ENCODE results near the gene WASF1.
"Not testable (repeated sequence)": the region's sequence is repeated elsewhere in the genome, so short reads cannot be mapped to it uniquely, and the experiment has no call there.

The WASF1 gene

DNA sequence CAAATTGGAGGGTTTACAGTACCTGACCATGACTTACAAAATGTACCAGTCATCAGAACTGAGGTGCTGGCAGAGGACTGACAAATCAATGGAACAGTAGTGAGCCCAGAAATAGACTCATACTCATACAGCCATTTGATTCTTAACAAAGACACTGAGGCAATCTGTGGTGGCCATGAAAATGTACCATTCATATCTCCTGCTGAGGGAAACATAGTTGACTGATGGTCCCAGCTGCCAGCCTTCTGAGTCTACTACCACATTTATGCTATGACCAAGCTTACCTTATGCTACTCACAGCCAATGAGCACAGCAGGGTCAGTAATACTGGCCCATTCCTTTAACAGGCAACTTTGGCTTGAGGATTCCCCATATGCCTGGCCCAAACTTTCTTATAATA is 88.6 kb downstream of the WASF1 start:
- TF ChIP-seq, protein P1, sequence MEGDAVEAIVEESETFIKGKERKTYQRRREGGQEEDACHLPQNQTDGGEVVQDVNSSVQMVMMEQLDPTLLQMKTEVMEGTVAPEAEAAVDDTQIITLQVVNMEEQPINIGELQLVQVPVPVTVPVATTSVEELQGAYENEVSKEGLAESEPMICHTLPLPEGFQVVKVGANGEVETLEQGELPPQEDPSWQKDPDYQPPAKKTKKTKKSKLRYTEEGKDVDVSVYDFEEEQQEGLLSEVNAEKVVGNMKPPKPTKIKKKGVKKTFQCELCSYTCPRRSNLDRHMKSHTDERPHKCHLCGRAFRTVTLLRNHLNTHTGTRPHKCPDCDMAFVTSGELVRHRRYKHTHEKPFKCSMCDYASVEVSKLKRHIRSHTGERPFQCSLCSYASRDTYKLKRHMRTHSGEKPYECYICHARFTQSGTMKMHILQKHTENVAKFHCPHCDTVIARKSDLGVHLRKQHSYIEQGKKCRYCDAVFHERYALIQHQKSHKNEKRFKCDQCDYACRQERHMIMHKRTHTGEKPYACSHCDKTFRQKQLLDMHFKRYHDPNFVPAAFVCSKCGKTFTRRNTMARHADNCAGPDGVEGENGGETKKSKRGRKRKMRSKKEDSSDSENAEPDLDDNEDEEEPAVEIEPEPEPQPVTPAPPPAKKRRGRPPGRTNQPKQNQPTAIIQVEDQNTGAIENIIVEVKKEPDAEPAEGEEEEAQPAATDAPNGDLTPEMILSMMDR (IDR thresholded peaks at IDR 0.05; ENCODE audit: low read depth, low read length) = no peak
- no peak for DNase-seq (ENCODE audit: extremely low read depth, low read depth)

DNA sequence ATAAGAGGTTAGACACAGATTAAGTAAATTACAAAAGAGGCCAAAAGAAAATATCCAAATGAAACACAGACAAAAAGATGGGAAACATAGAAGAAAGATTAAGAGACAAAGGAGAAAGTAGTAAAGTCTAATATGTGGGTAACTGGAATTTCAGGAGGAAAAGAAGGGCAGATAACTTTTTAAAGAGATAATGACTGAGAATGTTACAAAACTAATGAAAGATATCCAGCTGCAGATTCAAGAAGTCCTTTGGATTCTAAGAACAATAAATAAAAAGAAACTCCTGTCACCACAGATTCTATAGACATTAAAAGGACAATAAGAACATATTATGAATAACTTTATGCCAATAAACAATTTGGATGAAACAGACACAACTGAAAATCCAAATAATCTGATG is 90.1 kb downstream of the WASF1 start:
- DNase-seq (ENCODE audit: extremely low read depth, low read depth) = no peak
- TF ChIP-seq, protein P1 (IDR thresholded peaks at IDR 0.05; ENCODE audit: low read depth, low read length) = no peak

DNA sequence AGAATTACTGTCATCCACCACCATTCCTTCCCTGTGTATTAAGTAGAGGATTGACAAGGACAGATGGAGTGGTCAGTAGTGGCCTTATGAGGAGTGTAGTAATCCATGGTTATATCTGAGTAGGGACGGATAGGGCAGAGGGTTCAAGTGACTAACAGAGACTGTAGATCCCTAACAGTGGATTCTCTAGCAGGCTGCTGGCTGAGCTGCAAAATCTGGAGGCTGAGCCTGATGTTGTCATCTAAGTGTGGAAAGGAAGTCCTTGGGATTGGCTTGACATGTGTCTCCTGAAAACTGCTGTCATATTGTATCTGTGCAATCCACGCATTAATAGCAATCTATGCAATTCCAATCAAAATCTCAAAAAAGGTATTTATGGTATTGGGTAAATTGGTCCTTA is 94.2 kb downstream of the WASF1 start:
- TF ChIP-seq, protein P1 (IDR thresholded peaks at IDR 0.05; ENCODE audit: low read depth, low read length) = no peak

DNA sequence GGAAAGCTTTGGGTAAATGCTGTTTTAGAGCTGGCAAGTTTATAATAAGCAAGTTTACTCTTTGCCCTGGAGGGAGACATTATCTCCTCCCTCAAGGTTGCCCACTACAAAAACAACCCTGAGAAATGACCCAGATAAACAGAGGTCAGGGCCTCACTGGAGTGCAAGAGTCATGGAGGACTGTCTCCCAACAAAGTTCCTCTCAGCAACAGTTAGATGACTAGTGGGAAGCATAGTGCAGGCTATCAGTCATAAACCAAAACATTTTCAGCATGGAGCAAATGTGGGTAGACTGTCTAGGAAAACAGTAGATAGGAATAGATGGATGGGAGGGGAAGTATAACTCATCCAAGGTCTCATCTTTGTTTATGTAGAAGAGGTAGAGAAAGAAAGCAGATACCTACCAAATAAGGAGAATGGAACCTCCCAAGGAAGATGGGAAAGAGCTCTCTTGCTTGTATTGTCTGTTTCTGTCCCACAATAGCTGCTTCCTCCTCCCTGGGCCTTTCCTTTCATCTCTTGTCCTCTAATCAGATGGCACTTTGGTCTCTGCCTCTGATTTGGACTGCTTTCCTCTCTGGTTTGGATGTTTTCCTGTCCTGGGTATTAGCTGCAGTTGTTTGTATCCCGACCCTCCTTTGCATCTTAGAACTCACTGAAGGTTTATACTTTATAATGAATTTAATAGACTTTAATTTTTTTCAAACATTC is 95.4 kb downstream of the WASF1 start:
- TF ChIP-seq, protein P1 (IDR thresholded peaks at IDR 0.05; ENCODE audit: low read depth, low read length) = no peak
- no peak for DNase-seq (ENCODE audit: extremely low read depth, low read depth)

More for the DNA sequence above, 94.2 kb downstream of the WASF1 start:
- no peak for DNase-seq (ENCODE audit: extremely low read depth, low read depth)

DNA sequence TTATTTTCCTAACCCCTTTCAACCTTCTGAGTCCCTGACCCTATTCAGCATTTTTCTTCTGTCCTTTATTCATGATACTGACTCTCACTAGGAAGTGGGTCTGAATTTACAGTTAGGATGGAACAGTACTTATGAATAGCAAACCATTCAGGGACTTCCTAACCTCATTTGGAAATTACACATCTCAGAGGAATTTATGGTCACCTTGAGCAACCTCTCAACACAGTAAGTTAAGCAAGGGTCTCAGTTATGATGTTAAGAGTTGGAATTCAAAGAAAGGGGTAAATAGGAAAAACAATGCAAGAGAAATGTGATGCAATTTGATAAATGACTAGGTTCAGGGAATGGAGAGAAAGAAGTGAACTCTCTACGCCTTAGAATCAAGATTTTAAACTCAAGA is 104.1 kb downstream of the WASF1 start:
- no peak for DNase-seq (ENCODE audit: extremely low read depth, low read depth)
- TF ChIP-seq, protein P1 (IDR thresholded peaks at IDR 0.05; ENCODE audit: low read depth, low read length) = no peak

DNA sequence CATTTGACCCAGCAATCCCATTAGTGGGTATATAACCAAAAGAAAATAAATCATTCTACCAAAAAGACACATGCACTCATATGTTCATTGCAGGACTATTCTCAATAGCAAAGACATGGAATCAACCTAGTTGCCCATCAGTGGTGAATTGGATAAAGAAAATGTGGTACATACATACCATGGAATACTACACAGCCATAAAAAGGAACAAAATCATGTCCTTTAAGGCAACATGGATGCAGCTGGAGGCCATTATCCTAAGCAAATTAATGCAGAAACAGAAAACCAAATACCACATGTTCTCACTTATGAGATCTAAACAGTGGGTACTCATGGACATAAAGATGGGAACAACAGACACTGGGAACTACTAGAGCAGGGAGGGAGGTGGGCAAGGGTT is 106.0 kb downstream of the WASF1 start:
- not testable (repeated sequence) for DNase-seq (ENCODE audit: extremely low read depth, low read depth)

DNA sequence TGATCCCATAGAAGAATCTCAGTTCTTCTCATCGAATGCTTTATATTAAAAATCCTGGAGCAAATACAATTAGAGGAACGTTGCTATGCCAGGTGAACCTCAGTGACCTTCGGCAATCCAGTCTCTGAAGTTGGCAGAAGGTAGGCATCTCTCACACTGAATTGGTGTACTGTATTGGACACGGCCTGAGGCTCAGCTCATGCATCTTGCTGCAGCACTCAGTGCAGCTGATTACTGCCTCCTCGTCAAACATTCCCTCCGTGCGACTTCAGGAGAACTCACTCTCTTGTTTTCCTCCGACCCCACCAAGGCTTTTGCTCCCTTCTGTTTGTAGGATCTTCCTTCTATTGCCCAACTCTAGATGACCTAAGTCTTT is 110.9 kb downstream of the WASF1 start:
- TF ChIP-seq, protein P1 (IDR thresholded peaks at IDR 0.05; ENCODE audit: low read depth, low read length) = no peak
- DNase-seq (ENCODE audit: extremely low read depth, low read depth) = no peak
